WTC11 (cell line): ENCODE data around the gene IL6ST. TPM values are rescaled to one million over a fixed set of nuclear protein-coding genes. Genes with fewer than 3 reads are reported as not detected.

Experiments used
- ATAC-seq: fragments of 200-7000 bp; cut with Tn5 transposase; 2 replicates; pipeline ENCODE4 v1.10.0; 2021; ENCODE audit warnings: mild to moderate bottlenecking, moderate library complexity
- CTCF ChIA-PET: fragments of 300-600 bp; sonication (Branson Sonifier 250); formaldehyde crosslinking; loops from one replicate; lab custom pipeline; 2021; ENCODE audit warnings: antibody characterized with exemption; lab: Charles Lee
- POLR2A ChIA-PET: fragments of 350-600 bp; sonication (Branson Sonifier 250); formaldehyde crosslinking; loops from one replicate; lab custom pipeline; 2021; ENCODE audit warnings: antibody characterized with exemption; lab: Charles Lee
- DNase-seq: peaks from one replicate; pipeline ENCODE4 v3.0.0; 2021; ENCODE audit warnings: low spot score
- H3K27ac Mint-ChIP-seq: 2 replicates; pipeline ENCODE4 v1.8.0; 2021; ENCODE audit warnings: mixed read lengths
- H3K27me3 Mint-ChIP-seq: 2 replicates; pipeline ENCODE4 v1.8.0; 2021; ENCODE audit warnings: low read depth, mild to moderate bottlenecking, moderate library complexity, mixed read lengths
- H3K36me3 Mint-ChIP-seq: 2 replicates; pipeline ENCODE4 v1.8.0; 2021; ENCODE audit warnings: mixed read lengths
- H3K4me1 Mint-ChIP-seq: 2 replicates; pipeline ENCODE4 v1.8.0; 2022; ENCODE audit warnings: mixed read lengths
- H3K4me3 Mint-ChIP-seq: 2 replicates; pipeline ENCODE4 v1.8.0; 2021; ENCODE audit warnings: mild to moderate bottlenecking, moderate library complexity, mixed read lengths
- H3K9me3 Mint-ChIP-seq: 2 replicates; pipeline ENCODE4 v1.8.0; 2021; ENCODE audit warnings: mixed read lengths
- AFF4 ChIP-seq: sonication (generic); formaldehyde crosslinking; IDR thresholded peaks from 2 replicates; pipeline ENCODE4 v1.8.1; 2023; ENCODE audit warnings: mild to moderate bottlenecking, missing genetic modification reagents, borderline replicate concordance
- ARID4B ChIP-seq: sonication (generic); formaldehyde crosslinking; IDR thresholded peaks from 2 replicates; pipeline ENCODE4 v1.8.0; 2023; ENCODE audit warnings: missing genetic modification reagents, mild to moderate bottlenecking, borderline replicate concordance
- CTCF ChIP-seq: fragments of 200-600 bp; IDR thresholded peaks from 2 replicates; pipeline ENCODE4 v1.8.0; 2022; ENCODE audit warnings: antibody characterized with exemption
- ESRRA ChIP-seq: sonication (generic); formaldehyde crosslinking; IDR thresholded peaks from 2 replicates; pipeline ENCODE4 v1.8.1; 2022; ENCODE audit warnings: mild to moderate bottlenecking, missing genetic modification reagents, borderline replicate concordance
- FOXK1 ChIP-seq: sonication (generic); formaldehyde crosslinking; IDR thresholded peaks from 2 replicates; pipeline ENCODE4 v1.8.0; 2022; ENCODE audit warnings: mild to moderate bottlenecking, moderate library complexity, missing genetic modification reagents
- GRHL2 ChIP-seq: fragments of 250-450 bp; sonication (Bioruptor Pico); IDR thresholded peaks from 2 replicates; pipeline ENCODE4 v1.8.0; 2022; ENCODE audit warnings: mild to moderate bottlenecking, moderate library complexity; ENCODE audit not compliant: insufficient replicate concordance, severe bottlenecking
- IRF1 ChIP-seq: sonication (generic); formaldehyde crosslinking; IDR thresholded peaks from 2 replicates; pipeline ENCODE4 v1.8.0; 2023; ENCODE audit warnings: missing genetic modification reagents
- SMAD3 ChIP-seq: sonication (generic); formaldehyde crosslinking; IDR thresholded peaks from 2 replicates; pipeline ENCODE4 v1.8.0; 2022; ENCODE audit warnings: missing genetic modification reagents, mild to moderate bottlenecking, borderline replicate concordance
- USF2 ChIP-seq: sonication (generic); formaldehyde crosslinking; IDR thresholded peaks from 2 replicates; pipeline ENCODE4 v1.8.1; 2023; ENCODE audit warnings: mild to moderate bottlenecking, missing genetic modification reagents, moderate library complexity
- ZBTB43 ChIP-seq: sonication (generic); formaldehyde crosslinking; IDR thresholded peaks from 2 replicates; pipeline ENCODE4 v1.8.1; 2023; ENCODE audit warnings: mild to moderate bottlenecking, missing genetic modification reagents
- ZNF671 ChIP-seq: fragments of 250-450 bp; sonication (Bioruptor Pico); IDR thresholded peaks from 2 replicates; pipeline ENCODE4 v1.8.0; 2021; ENCODE audit warnings: mild to moderate bottlenecking
- total RNA-seq: library from RNA; stranded (reverse); gene quantifications from 3 replicates; pipeline ENCODE4 v1.2.3, GENCODE V29; 2021
- TF ChIP-seq, protein P1 (sequence below): sonication (generic); formaldehyde crosslinking; IDR thresholded peaks from 2 replicates; pipeline ENCODE4 v1.8.1; 2023; ENCODE audit warnings: mild to moderate bottlenecking, missing genetic modification reagents
- TF ChIP-seq, protein P2 (sequence below): sonication (generic); formaldehyde crosslinking; IDR thresholded peaks from 2 replicates; pipeline ENCODE4 v1.8.0; 2022; ENCODE audit warnings: mild to moderate bottlenecking, missing genetic modification reagents

The IL6ST gene
- total RNA-seq, 1 experiment from 2014 or later: 8.4 TPM

DNA sequence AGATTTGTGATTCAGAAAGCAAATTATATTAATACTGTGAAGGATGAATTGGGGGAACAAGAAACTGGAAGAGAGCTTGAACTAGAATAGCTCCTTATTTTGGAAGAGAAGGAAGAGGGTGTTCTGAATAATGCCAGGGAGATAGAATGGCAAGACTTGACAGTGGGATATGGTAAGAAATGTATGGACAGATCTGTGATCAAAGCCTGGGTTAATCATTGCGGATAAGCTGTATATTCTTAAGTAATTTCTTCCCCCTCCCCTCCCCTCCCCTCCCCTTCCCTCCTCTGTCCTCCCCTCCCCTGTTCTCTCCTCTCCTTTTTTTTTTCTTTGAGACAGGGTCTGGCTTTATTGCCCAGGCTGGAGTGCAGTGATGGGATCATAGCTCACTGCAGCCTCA is 10.1 kb upstream of the IL6ST start:
- DNase-seq (no peak), ATAC-seq (no peak)
- Mint-ChIP-seq H3K27ac (no peak overlapping the region), H3K36me3 (no peaks in the 10 kb centered on the region), H3K4me3 (no peak overlapping the region), H3K27me3 (no peaks in the 10 kb centered on the region; the same call in 1 of the 2 replicates), H3K9me3 (peaks cover 21% of the 10 kb centered on the region), H3K4me1 (no peaks in the 10 kb centered on the region)
- CTCF ChIA-PET: no interaction called here
- POLR2A ChIA-PET: no interaction called here
- TF ChIP-seq CTCF (no peak), USF2 (CRISPR knock-in tag) (no peak), AFF4 (no peak), ESRRA (CRISPR knock-in tag) (no peak), ZBTB43 (CRISPR knock-in tag) (no peak), FOXK1 (CRISPR knock-in tag) (no peak), GRHL2 (no peak), SMAD3 (CRISPR knock-in tag) (no peak), ARID4B (CRISPR knock-in tag) (no peak), ZNF671 (CRISPR knock-in tag) (no peak), IRF1 (CRISPR knock-in tag) (no peak)
- TF ChIP-seq, protein P1, sequence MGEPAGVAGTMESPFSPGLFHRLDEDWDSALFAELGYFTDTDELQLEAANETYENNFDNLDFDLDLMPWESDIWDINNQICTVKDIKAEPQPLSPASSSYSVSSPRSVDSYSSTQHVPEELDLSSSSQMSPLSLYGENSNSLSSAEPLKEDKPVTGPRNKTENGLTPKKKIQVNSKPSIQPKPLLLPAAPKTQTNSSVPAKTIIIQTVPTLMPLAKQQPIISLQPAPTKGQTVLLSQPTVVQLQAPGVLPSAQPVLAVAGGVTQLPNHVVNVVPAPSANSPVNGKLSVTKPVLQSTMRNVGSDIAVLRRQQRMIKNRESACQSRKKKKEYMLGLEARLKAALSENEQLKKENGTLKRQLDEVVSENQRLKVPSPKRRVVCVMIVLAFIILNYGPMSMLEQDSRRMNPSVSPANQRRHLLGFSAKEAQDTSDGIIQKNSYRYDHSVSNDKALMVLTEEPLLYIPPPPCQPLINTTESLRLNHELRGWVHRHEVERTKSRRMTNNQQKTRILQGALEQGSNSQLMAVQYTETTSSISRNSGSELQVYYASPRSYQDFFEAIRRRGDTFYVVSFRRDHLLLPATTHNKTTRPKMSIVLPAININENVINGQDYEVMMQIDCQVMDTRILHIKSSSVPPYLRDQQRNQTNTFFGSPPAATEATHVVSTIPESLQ: no peak
- TF ChIP-seq, protein P2, sequence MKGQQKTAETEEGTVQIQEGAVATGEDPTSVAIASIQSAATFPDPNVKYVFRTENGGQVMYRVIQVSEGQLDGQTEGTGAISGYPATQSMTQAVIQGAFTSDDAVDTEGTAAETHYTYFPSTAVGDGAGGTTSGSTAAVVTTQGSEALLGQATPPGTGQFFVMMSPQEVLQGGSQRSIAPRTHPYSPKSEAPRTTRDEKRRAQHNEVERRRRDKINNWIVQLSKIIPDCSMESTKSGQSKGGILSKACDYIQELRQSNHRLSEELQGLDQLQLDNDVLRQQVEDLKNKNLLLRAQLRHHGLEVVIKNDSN (CRISPR knock-in tag): no peak
